K562 (cell line): ENCODE data around the gene ECSIT. TPM values are rescaled to one million over a fixed set of nuclear protein-coding genes. Genes with fewer than 3 reads are reported as not detected.
"Not testable (repeated sequence)": the region's sequence is repeated elsewhere in the genome, so short reads cannot be mapped to it uniquely, and the experiment has no call there.

Source experiments
- ARNT ChIP-seq, 2 experiments: fragments of 450-650 bp; IDR thresholded peaks; 2 replicates each; pipeline ENCODE4 v1.6.1; 2016; ENCODE audit warnings: mild to moderate bottlenecking in 1 of 2
- BCOR ChIP-seq: fragments of 450-650 bp; IDR thresholded peaks from 2 replicates; pipeline ENCODE4 v1.6.1; 2016
- GABPA ChIP-seq: fragments of 200-800 bp; sonication (Bioruptor generic); conservative IDR thresholded peaks from 2 replicates; pipeline ENCODE4 v1.6.1; 2016; ENCODE audit warnings: low read depth, missing genetic modification characterization, missing compliant biosample characterization
- GATAD2A ChIP-seq: fragments of 450-650 bp; IDR thresholded peaks from 2 replicates; pipeline ENCODE4 v1.6.1; 2017
- PTTG1 ChIP-seq: fragments of 450-650 bp; IDR thresholded peaks from 2 replicates; pipeline ENCODE4 v1.6.1; 2016; ENCODE audit warnings: low read depth, mild to moderate bottlenecking, missing genetic modification characterization, missing compliant biosample characterization
- TFAP4 ChIP-seq: sonication (generic); formaldehyde crosslinking; IDR thresholded peaks from 2 replicates; pipeline ENCODE4 v1.8.0; 2022; ENCODE audit warnings: missing genetic modification reagents, mild to moderate bottlenecking, moderate library complexity, borderline replicate concordance
- ZBTB12 ChIP-seq: fragments of 250-450 bp; sonication (Bioruptor Pico); IDR thresholded peaks from 2 replicates; pipeline ENCODE4 v1.4.0; 2020
- ZBTB40 ChIP-seq, 2 experiments: fragments of 450-650 bp in 1 of 2; sonication (generic) in 1 of 2; formaldehyde crosslinking in 1 of 2; IDR thresholded peaks; 2 replicates each; pipeline versions ENCODE4 v1.7.1 to v1.9.0; 2016 to 2022; ENCODE audit warnings: inconsistent platforms in 1 of 2, mild to moderate bottlenecking in 1 of 2, missing genetic modification reagents in 1 of 2
- ZFX ChIP-seq: sonication (generic); formaldehyde crosslinking; IDR thresholded peaks from 2 replicates; pipeline ENCODE4 v1.8.0; 2022; ENCODE audit warnings: mild to moderate bottlenecking, missing genetic modification reagents, moderate library complexity
- ZNF121 ChIP-seq: sonication (generic); formaldehyde crosslinking; conservative IDR thresholded peaks from 2 replicates; pipeline ENCODE4 v1.8.0; 2022; ENCODE audit warnings: missing genetic modification reagents
- ZNF175 ChIP-seq: fragments of 200-800 bp; sonication (Bioruptor generic); IDR thresholded peaks from 2 replicates; pipeline ENCODE4 v1.6.1; 2016; ENCODE audit warnings: low read depth, mild to moderate bottlenecking, missing genetic modification characterization, missing compliant biosample characterization
- polyA plus RNA-seq, 8 experiments: library from polyadenylated mRNA; depleted of rRNA in 4 of 8; stranded (reverse) in 5 of 8; unstranded in 3 of 8; fragments of >200 nt; fragmentation: Nextera tagmentation in 2 of 8; fragmentation: Illumina TruSeq in 1 of 8; extraction: Ambion mirVana in 2 of 8; extraction: Trizol in 1 of 8; gene quantifications; 2 replicates each; pipeline versions ENCODE4 v1.2.1 to v1.2.3, GENCODE V29; 2011 to 2014; ENCODE audit warnings: inconsistent platforms in 1 of 8, missing spikeins in 1 of 8
- total RNA-seq, 7 experiments: library from RNA; depleted of rRNA in 6 of 7; stranded (reverse); fragments of >200 nt in 6 of 7; fragmentation: Illumina TruSeq in 2 of 7; extraction: Trizol in 2 of 7; gene quantifications; 2 replicates each; pipeline versions ENCODE4 v1.2.1 to v1.2.3, GENCODE V29; 2011 to 2021; ENCODE audit warnings: low replicate concordance in 1 of 7

ECSIT gene
- total and polyA plus RNA-seq, 9 of the 15 experiments (the other 6 are each of a cell fraction or from before 2014, with no cell fraction given): 1.1 to 82.5 (median 43.9) TPM

GRCh38 chr19:11564082-11564807, 35.3 kb upstream of the ECSIT start (continued):
- TF ChIP-seq ZBTB40 (IDR thresholded peaks at IDR 0.05) (0 out of 2 replicates have a peak, but pooled peaks have one; percentile 2), ARNT (IDR thresholded peaks at IDR 0.05) (peak in 1 of 2 experiments; percentile 19; a peak in 1 of 4 replicates), BCOR (peak; percentile 33; the same call in 1 of the 2 replicates), PTTG1 (tag) (0 out of 2 replicates have a peak, but pooled peaks have one; percentile 17), ZNF175 (CRISPR knock-in tag) (peak; percentile 30; the same call in 1 of the 2 replicates), TFAP4 (CRISPR knock-in tag) (0 out of 2 replicates have a peak, but pooled peaks have one; percentile 0), ZFX (0 out of 2 replicates have a peak, but pooled peaks have one; percentile 13), ZNF121 (CRISPR knock-in tag) (peak; percentile 71), GABPA (tag) (peak; percentile 7; the same call in 1 of the 2 replicates), ZBTB12 (0 out of 2 replicates have a peak, but pooled peaks have one; percentile 25), GATAD2A (0 out of 2 replicates have a peak, but pooled peaks have one; percentile 50)
- TF ChIP-seq ZBTB40 (CRISPR knock-in tag; IDR thresholded peaks at IDR 0.05): not testable (repeated sequence)
